Activated T-cell treated with anti-CD3 and anti-CD28 coated beads, Interleukin-2, amount 50 U/mL, for 1 hour (primary cell): ENCODE results near the gene CTSD.

Source experiments
- DNase-seq: peaks from one replicate; pipeline ENCODE4 v3.0.0-alpha.2; 2020

The CTSD gene

DNA sequence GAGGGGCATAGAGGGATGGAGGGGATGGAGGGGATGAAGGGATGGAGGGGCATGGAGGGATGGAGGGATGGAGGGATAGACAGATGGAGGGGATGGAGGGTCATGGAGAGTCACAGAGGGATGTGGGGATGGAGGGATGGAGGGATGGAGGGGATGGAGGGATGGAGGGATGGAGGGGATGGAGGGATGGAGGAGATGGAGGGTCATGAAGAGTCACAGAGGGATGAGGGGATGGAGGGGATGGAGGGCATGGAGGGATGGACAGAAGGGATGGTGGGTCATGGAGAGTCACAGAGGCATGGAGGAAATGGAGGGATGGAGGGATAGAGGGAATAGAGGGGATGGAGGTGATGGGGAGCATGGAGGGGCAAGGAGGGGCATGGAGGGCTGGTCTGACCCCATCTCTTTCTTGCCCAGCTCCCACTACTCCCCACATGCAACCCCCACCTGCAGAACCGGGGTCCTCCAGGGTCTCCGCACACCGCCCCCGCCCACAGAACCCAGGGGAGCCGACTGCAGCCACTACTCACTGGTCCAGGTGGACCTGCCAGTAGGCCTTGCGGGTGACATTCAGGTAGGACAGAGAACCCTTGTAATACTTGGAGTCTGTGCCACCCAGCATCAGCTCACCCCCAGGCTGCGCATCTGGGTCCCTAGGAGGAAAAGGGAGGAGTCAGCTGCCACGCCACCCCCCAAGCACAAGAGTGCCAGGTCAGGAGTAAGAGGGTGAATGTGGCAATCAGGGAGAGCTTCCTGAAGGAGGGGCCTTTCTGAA, 9.2 kb downstream of the CTSD start:
- no peak for DNase-seq

DNA sequence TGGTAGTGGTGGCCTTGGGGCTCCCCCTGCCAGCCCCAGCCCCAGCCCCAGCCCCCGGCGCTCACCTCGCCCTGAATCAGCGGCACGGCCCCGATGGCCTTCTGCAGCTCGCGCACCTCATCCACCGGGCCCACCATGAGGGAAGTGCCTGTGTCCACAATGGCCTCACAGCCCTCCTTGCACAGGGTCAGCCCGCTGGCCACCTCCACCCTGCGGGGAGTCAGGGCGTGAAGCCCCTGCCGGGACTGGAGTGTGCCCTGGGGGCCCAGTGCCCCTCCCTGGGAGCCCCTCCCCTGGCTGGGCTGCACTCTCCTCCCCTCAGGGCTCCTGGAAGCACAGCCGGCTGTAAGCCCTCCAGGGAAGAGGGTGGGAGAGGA, 9.8 kb downstream of the CTSD start:
- no peak for DNase-seq

DNA sequence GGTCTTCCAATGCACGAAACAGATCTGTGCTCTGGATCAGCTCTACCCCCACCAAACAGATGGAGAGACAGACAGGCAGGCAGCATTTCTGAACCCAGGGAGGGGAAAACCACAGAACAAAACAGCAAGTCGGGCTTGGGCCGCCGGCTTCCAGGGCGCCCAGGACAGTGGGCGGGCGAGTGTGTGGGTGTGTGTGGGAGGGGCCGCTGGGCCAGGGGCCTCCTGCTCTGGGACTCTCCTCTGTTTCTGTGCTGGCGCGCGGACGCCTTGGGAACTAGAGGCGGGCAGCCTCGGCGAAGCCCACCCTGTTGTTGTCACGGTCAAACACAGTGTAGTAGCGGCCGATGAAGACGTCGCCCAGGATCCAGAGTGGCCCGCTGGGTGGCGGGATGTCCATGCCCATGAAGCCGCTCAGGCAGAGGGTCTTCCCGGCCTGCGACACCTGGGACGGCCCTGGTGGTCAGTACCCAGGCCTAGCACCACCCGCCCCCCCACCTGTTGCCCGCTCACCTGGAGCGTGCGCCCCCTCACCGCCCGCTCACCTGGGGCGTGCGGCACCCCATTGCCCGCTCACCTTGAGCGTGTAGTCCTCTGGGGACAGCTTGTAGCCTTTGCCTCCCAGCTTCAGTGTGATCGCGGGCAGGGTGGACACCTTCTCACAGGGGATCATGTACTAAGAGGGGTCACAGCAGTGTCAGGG, 10.3 kb downstream of the CTSD start:
- DNase-seq: no peak

DNA sequence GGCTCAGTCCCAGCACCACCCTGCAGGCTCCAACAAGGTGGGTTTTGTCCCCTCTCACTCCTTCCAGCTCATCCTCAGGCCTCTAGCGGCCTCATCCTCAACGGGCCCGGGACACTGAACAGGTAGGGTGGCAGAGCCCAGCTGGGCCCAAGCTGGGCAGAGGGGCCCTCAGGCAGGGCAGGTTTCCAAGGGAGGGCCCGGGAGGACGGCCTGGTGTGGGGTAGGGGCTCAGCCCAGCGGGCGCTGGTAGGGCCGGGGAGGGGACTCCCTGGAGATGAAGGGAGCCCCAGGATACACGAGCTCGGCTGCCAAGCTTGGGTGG, 10.9 kb downstream of the CTSD start:
- DNase-seq: no peak

DNA sequence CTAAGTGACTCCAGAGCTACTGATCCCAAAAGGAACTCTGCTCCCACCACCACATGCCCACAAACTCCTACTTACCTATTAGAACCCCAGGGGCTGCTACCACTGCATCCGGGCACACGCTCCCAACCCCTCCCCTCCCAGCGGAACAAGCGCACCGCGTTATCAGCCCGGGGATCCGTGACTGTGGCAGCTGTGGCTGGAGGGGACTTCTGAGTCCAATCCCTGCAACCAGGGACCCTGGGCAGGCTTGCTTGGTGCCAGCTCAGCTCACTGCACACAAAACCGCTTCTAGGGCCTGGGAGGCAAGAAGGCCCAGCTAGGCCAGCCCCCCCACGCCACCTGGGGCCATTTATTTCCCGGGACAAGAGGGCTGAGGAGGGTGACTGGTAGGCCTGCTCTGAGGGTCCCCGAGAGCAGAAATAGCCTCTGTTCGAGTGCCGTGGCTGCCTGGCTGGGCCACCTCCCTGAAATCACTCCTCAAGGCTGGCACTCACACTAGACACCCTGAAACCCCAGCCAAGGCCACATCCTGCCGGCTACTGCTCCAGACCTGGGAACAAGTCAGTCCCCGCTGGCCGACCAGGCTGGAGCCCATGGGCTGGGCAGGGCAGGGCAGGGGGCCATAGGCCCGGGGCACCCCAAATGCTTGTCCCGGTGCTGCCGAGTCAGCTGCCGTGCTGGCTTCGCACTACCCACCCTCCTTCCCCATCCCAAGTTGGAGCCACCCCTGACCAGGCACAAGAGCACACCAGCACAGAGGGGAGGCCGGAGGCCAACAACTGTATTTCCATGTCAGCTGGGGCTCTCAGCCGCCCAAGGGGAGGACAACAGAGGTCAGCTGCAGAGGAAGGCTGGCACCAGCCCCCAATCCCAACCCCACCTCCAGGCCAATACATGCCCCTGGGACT, 11.5 kb downstream of the CTSD start:
- DNase-seq: no peak

DNA sequence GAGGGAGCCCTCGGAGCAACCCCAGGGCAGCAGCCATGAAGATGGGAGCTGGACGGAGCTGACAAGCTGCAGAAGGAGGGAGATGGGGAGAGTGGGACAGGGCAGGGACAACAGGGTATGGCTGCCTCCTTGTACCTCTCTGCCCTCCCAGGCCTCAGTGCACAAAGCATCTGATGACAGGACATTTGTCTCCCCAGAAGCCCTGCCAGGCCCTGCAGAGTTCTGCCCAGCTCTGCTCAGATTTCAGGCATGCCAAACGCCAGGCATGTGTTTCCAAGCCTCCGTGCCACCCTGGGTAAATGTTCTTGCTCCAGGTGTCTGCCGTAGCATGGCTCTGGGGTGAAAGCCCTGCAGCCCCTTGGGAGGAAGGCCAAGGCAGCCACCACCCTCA, 12.2 kb downstream of the CTSD start:
- no peak for DNase-seq

DNA sequence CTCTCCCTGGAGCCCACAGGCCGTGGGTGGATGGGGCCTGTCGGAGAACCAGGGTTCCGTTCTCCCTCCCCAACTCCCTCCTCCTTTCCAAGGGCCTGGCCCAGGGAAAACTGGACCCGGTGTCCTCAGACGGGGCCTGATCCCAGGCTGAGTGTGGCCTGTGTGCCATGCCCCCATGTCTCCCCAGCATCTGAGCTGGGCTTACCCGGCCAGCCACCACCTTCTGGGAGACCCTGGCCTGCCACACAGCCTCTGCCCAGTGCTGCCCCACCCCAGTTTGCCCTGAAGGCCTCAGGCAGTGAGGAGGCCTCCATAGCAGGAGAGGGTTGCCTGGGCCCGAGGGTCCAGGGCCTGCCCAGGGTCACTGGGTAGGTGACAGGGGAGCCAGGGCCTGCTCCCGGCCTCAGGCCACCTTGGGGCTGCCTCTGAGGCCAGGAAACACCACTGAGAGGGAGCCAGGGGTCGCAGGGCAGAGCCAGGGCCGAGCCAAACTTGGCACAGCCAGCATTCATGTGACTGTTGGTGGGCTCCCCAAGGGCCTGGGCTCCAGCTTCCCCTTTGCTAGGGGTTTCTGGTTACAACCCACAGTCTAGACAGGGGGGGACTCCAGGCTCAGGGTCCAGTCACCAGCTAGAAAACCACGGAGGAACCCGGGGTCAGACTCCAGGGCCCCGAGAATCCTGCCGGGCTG, 12.7 kb downstream of the CTSD start:
- DNase-seq: no peak

DNA sequence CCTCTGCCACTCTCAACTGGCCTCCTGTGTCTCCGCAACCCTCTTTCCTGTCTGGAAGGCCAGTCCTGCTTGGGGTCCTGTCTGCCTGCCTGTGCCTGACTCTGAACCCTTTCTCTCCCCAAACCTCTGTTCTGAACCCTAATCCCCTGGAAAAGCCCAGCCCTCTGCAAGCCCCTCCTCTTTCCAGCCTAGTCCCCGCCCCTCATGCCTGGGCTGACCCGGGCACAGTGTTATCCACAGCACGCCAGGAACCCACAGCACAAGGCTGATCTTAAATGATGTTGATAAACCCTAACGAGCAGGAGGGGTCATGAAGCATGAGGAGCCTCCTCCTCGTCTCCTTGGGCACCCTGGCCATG, 13.3 kb downstream of the CTSD start, which contains the start of gene IFITM10:
Gene IFITM10 (minus strand): TSS at position 115 of the 359 bp plus-strand sequence. CDS start 153 bp downstream, outside the sequence.
- DNase-seq: no peak

DNA sequence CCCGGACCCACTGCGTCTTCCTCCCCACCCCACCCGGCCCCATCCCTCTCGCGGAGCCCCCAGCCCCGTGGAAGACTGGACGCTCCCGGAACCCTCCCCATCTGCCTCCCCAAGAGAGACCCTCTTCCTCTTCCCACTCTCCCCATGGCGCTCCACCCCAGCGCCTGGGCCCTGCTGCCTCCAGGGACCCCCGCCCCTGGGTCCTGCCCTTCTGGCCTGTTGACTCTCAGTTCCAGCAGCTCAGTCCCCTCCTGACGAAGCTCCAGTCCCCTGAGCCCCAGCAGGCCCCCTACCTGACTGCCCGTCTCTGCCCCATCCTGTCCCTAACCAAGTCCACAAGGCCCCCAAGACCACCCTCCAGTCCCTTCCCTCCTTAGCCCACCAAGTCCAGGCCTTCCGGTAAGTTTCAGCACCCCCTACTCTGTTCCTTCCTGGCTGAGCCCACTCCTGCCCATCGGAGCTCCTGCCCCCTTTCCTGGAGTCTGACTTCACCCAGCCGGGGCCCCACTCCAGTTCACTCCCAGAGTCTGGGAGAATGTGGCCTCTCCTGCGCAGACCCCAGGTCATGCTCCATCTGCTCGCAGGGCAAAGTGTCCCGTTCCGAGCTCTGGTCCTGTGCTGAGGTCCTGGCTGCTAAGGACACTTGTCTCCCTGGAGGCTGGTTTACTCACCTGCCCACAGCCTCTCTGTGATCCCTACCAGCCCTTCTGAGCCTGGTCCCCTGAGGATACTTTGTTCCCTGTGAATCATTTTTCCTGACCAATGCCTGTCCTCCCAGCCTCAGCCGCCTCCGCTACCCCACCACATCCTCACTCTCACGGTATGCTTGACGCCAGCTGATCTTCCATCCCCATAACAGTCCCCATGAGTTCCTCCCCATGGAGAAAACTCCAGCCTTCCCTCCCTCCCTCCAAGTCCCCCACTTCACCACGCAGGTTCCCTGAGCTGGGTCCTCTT, 14.1 kb downstream of the CTSD start:
- no peak for DNase-seq

DNA sequence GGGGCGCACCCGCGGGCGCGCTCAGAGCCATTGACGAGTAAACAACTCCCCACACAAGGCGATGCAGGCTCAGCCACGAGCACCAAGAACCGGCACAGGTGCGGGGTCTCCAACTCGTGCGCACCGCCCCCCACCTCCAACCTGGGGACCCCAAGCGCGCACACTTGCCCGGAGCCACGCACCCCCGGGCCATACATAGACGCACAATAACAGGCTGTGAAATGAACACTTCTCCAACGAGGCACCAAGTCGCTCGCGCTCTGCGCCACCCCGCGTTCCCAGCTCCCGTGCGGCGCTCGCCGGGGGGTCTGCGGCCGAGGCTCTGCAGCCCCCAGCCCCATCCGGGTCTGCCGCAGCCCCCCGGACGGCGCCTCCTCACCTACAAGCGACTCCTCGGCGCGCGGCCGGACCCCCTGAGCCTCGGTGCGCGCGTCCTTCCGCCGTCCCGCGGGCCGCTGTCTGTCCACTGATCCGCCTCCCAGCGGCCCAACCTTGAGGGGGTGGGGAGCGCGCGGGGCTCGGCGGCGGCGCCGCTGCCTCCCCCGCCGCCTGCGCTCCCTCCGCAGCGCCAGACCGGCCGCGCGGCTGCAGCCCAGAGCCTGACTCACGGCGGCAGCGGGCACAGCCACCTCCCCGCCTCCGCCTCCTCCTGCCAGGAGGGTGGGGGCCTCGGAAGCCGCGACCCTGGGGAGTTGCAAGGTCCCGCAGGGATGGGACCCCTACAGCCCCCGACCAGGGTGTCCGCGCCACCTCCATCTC, 14.9 kb downstream of the CTSD start:
- DNase-seq: no peak

DNA sequence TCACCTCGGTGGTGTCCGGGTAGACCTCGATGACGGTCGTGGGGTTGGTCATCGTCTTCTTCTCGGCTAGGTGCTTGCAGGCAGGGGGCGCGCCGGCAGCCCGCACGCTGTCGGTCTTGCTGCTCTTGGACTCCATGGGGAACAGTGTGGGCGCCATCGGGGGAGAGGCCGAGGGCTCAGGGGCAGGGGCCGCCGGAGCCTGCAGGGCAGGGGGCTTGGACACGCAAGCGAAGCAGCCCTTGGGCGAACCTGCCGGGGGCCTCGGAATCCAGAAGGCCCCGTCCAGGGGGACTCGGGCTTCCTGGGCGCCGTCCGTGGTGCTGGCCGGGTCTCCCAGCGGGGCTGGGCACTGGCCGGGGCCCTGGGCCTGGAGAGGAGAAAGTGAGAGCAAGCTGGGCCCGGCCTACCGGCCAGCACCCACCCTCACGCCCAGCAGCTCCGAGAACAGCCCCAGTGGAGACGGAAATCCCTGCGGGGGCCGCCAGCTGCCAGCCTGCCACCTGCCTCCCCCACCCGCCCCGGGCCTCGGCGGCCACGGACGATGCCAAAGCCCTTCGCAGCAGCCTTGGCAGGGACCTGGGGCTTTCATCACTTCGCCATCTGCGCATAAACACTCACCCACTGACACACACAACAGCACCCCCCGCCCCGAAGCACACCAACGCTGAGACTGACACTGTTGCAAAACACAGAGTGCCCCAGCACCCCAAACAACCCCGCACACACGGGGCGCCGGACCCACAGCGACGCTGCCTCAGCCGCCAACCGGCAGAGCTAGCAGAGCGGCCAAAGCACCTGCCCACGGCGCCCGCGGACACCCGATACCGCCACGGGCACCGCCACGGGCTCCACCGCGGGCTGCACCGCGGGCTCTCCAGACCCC, 15.7 kb downstream of the CTSD start:
- no peak for DNase-seq

DNA sequence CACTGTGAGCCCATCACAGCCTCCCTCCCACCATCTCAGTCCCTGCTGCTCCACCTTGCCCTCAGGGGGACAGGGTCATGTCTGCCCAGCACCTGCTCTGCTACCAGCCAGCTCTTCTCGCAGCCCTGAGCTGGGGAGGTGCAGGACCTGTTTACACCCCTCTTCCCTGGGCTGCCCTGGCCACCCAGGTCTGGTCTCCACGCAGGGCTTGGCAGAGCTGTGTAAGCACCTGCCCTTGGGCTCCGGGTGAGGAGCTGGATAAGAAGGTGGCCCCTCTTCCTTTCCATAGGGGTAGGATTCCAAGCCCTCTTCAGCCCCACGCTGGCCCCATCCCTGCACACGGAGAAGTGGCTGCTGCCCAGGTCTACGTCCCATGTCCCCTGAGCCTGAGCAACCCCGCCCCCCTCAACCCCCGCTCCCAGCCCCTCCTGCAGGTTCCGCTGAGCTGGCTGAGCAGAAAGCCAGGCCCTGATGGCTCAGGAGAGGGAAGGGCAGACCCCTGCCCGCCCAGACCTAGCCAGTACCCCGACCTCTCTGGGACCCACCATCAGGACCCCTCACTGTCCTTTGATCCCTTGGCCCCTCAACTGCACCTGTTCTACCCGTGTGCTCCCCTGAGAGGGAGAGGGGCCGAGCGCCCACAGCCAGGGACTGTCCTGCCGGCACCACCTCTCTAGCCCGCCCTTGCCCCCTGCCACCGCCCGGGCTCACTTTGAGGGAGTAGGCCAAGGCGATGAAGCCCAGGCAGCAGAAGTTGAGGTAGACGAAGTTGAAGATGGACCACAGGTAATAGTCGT, 16.6 kb downstream of the CTSD start:
- peak; percentile 12 for DNase-seq

DNA sequence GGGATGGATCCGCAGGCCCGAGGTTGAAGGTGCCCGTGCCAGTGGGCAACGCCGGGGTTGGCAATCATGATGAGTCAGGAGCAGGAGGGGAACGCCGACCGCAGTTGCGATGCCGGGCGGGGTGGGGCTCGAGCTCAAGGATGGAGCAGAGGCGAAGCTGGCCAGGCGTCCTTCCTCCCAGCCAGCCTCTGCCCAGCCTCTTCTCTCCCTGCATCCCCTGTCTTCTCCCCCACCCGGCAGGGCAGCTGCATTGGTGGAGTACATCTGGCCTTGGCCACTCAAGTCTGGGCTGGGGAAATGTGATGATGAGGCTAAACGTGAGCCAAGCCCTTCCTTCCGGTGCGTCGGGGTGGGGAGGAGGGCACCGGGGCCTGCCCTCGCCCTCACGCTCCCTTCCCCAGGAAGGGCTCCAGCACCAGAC, 17.2 kb downstream of the CTSD start:
- DNase-seq: peak; percentile 10

DNA sequence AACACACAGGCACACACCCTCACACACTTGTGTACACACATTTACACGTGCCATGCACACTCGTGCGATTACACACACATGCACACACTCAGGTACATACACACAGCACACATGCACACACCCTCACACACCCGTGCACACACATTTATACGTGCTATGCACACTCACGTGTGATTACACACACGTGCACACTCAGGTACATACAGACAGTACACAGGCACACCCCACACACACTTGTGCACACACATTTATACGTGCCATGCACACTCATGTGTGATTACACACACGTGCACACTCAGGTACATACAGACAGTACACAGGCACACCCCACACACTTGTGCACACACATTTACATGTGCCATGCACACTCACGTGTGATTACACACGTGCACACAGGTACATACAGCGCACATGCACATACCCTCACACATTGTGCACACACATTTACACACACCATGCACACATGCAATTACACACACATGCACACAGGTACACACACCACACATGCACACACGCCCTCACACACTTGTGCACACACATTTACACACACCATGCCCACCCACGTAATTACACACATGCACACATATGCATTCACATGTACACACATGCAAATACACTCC, 17.9 kb downstream of the CTSD start:
- DNase-seq: no peak

DNA sequence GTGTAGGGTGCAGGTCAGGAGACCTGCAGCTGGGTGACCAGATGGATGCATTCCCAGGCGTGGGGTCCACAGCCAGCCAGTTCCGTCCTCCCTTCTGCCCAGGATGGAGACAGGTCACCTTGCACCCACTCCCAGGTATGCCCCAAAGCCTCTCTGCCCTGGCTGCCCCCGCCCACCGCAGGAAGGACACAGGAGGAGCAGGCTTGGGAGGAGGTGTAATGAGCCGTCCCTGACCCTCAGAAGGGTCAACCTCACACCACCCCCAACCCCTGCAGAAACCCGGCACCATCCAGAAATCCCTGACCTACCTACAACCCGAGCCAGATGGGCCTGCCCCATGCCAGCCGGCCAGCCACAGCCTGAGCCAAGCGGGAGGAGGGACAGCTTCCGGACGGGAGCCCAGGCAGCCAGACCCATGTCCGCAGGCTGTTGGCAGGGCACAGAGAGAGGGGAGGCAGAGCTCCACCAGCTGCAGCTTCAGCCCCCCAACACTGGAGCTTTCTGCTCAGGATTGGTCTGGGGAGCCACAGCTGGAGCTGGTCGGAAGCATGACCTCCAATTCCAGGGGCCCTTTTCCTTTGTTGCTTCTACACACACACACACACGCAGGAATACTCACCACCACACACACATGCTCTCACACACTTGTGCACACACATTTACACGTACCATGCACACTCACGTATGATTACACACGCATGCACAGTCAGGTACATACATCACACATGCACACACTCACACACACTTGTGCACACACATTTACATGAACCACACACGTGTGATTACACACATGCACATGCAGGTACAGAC, 18.6 kb downstream of the CTSD start:
- DNase-seq: peak; percentile 12

DNA sequence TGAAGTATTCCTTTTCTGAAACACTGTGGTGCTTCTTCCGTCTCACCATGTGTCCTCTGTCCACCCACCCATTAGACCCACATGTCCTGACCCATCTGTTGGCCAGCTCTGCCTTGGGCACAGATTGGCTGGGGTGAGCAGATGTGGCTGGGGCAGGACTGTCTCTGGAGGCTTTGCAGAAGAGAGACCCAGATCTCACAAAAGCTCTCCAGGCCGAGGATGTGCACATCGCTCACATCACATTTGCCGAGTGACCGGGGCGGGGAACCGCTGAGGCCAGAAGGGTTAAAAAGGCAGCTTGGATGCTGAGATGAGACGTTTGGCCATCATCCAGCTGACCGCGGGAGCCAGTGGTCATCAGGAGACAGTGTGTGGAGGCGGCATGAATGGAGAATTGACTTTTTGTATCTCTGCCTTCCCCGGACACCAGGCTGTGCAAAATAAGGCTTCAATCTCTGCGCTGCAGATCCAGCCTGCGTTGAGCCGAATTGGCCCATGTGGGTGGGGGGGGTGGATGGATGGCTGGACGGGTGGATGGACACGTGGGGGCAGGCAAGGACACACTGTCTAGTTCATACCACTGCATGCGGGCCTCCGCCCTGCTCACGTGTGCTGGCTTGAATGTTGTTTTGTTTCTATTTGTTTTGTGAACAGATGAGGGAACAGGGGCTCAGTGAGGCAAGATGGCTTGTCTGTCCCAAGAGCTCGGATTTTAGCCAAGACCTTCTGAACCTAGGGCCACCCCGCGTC, 19.4 kb downstream of the CTSD start:
- DNase-seq: no peak

DNA sequence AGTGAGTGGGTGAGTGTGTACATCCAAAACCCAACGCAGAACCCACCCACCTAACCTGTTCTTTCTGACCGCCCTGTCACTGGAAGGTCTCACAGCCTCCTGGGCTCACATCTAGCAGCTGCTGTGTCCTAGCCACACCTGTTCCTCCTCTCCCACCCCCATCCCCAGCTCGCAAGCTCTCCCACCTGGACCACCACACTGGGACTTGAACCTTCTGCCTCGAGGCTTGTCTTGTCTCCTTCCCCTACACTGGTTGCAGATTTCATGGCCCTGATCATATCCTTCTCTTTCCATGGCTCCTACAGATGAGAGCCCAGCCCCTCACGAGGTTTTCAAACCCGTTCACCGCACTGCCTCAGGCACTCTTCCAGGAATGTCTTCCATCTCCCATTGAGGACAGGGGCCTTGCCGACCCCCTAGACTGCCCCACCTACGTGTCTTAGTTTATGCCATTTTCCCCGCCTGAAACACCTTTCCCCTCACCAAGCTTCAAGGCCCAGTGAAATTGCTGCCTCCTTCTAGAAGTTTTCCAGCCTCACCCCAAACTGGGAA, 20.1 kb downstream of the CTSD start:
- no peak for DNase-seq
